Measurements from ENCODE around the gene CELSR1.

The CELSR1 gene

DNA sequence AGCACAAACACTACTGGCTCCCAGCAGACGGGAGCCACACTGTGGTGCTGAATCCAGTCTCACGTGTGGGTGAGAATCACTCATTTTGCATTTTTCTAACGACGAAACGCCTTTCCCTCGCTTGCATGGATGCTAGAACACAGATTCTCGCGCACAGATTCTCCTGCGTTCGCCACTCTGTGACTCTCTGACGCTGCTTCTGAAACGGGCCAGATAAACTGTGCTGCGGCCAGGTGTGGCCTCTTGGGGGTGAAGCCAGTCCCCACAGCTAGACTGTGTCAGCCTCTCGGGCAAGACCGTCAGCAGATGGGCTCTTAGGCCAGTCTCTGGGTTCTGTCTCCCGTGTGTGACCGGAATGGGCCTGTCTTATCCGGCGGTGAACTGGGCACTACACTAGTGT is 157.4 kb downstream of the CELSR1 start:
- no peak overlapping the region for H3K4me3 ChIP-seq (ENCODE audit: low read depth, low read length)

DNA sequence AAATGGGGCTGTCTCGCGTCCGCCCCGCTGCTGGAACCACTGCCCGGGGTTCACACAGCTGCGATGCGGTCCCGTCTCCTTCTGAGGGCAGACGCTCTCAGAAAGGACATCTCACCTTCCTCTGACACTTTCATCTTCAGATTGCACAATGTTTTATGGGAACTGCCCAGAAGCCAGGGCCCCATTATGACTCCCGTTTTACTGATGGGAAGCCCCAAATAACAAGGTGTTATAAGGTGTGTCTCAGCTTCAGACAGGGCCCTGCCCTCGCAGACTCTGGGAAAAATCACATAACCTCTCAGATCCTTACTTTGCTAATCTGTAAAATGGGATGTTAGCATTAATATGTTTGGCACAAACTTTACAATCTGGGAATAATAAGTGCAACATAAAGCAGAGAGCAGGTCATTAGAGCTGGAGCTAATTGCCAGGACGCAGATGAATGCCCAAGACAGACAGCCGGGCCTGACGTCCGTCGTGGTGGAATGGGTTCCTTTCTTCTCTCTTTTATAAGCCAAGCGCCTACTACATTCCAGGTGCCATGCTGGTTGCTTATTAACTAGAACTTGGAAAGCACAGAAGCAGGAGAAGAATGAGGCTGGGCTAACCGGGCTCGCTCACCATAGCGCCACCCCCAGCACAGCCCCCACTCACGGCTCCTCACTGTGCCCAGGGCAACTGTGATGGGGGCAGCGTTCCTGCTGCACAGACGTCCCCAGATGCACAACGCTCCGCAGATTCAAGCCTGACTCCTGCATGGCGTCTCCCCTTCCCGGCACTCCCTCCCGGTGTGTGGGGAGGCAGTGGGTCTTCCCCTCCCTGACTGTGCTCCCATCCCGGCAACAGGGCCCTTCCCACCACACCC is 158.1 kb downstream of the CELSR1 start:
- H3K4me3 ChIP-seq (ENCODE audit: low read depth, low read length) = no peak overlapping the region

DNA sequence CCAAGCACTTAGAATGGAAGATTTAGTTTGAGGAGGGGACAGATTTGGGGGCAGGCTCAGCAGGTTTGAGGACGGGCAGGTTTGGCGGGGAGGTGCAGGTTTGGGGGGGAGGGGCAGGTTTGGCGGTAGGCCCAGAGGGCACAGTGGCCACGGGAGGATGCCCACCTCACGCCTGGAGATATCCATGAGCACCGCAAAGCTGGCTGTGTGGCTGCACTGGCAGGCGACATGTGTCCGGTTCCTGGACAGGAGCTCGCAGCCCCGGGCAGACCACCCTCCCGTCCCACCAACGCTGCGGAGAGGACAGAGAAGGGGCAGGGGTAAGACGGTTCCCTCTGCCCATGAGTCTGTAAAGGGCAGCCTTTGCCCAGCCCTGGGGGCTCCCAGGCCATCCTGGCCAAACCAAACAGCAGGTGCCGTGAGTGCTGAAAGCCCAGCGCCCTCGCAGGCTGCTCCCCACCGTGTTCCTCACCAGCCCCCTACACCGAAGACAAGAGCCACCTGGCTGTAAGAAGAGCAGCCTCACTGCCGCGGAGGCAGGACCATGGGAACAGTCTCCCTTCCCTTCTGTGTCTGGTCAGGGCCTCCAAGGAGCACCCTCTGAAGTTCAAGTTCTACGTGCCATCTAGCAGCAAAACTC is 158.9 kb downstream of the CELSR1 start:
- no peak overlapping the region for H3K4me3 ChIP-seq (ENCODE audit: low read depth, low read length)

DNA sequence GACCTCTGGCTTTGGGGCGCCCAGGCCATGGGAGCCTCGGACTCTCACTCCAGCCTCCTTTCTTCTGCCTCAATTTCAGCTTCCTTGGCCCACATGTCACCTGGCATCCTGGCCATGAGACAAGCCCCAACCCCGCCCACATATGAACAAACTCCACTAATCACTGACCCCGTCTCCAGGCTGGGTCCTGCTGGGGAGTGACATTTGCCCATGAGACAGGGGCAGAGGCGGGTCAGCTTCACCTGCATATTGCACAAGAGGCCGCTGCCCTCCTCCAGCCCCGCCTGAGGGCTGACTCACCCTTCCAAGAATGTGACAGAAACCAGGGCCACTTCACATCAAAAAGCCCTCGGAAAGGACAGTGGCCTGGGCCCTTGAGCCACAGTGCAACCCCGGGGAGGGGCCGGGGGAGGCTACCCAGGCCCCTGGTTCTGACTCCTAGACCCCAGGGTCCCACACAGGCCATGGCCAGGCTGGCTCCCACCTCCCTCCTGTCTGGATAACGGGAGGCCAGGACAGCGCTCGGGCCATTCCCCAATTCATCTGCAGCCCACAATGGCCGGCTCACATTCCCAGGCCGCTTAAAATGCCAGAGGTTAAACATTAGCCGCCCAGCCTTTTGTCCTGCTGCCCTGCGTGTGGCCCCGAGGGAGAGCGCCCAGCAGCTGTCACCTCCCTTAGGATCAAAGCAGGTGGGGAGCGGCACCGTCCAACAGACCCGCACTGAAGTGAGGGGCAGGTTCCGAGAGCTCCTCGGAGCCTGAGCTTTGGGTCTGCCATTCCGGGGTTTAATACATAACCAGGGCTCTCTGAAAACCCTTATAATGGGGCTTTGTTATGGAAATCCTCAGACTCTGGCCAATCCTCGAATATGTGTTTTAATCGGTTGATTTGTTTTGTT is 159.6 kb downstream of the CELSR1 start:
- H3K4me3 ChIP-seq (ENCODE audit: low read depth, low read length) = no peak overlapping the region

DNA sequence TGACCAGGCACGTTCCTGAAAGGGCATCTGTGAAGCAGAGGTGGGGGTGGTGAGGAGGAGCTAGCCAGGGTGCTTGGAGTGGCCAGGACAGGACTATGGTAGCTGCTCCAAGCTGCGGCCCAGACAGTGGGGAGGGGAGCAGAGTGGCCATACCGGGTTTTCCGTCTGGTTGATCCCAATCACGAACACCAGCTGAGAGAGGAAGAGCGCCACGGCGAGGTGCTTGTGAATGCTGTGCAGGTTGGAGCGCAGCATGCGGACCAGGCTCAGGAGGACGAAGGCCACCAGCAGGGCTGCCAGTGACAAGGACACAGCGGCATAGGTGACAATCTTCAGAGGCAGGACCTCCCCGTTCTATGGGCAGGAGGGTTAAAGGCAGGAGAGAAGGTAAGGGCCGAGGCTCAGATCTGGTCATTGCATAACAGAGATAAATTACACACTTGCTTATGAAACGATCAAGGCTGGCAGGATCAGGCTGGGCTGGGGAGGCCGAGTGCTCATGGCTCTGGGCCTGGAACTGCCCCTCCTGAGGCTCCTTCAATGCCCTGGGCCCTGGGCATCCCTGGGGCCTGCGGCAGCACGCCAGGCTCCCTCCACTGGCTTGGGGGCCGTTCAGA is 160.4 kb downstream of the CELSR1 start:
- H3K4me3 ChIP-seq (ENCODE audit: low read depth, low read length) = no peak overlapping the region

DNA sequence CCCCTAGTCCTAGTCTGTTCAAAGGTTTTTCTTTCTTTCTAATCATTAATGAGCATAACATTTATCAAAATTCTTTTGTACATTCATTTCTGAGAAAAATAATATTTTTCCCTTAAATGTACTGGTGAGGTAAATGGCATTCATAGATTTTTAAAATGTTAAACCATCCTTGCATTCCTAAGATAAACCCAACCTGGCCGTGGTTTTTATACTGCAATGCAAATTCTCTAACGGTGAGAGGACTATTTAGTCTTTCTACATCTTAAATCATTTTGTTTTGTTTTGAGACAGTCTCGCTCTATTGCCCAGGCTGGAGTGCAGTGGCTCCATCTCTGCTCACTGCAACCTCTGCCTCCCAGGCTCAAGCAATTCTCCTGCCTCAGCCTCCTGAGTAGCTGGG is 161.3 kb downstream of the CELSR1 start:
- H3K4me3 ChIP-seq (ENCODE audit: low read depth, low read length) = no peak overlapping the region

DNA sequence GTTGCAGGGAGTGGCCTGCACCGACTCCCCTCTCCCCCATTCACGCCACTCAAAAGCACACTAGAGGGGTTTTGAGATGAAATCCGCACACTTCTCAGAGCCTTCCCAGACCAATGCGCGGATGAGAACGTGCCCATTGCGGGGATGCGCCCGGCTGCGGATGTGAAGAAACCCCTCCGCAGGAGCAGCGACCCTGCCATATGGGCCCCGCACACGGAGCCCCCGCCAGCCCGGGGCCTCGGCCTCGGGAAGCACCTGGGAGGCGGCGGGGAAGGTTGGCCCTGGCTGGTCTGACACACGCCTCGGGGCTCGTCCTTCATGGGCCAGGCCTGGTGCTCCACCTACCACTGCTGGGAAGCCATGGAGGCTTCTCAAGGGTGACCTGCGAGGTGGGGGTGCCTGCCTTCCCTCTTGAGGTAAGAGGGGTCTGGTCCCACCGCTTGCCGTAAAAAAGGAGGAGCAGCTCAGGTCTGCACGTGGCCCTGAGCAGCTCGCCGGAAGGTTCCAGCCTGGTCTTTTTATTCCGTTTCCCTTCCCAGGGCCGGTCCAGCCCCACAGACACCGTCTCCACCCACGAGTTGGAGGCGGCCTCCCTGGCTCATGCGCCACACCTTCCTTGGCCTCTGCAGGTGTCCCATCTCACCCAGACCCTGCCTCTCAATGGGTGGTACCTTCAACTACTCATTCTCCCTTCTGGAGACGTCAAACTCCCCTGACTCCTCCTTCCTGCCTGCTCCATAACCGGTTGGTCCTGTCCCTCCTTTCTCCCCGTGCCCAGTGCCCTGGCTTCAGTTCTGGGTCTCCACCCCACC is 162.6 kb downstream of the CELSR1 start:
- no peak overlapping the region for H3K4me3 ChIP-seq (ENCODE audit: low read depth, low read length)

DNA sequence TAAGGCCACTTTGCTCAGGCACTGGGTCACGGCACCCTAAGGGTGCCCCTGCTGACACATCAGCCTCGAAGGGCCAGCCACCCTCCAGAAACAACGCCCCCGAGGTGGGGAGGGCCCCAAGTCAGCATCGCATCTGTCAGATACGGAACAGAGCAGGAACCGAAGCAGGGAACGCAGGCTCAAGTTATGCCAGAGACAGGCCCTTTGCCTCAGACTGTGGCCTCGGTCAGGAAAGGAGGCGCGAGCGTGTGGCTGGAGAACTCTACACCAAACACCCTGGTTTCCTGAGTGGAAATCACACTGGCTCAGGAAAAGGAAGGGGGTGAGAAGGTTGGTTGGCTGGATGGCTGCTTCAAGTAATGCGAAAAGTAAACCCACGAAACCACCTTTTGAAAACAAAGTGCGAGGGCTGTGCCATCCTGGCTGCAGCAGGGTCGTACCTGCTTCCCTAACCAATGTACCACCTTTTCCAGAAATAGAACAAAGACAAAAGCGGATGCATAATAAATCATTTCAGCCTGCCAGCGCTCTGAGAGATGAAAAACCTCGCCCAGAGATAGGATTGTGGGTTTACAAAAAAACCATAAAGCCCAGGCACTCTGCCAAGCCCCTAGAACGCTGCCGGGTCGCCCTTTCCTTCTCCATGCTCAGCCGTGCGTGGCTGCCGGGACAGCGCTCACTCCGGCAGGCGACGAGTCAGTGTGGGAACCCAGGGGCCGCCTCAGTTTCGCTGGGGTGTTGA is 163.3 kb downstream of the CELSR1 start:
- H3K4me3 ChIP-seq (ENCODE audit: low read depth, low read length) = no peak overlapping the region

DNA sequence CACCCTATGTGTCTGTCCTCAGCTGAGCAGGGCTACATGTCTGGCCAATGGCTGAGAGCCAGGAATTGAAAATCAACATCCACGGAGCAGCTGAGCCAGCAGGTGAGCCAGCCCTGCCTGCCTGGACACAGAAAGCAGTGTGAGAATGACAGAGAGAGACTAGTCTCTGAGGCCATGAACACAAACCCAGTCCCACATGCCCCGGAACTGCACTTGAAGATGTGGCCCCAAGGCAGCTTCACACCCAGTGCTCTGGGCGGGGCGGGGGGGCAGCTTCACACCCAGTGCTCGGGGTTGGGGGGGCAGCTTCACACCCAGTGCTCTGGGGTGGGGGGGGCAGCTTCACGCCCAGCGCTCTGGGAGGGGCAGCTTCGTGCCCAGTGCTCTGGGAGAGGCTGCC is 164.3 kb downstream of the CELSR1 start:
- no peak overlapping the region for H3K4me3 ChIP-seq (ENCODE audit: low read depth, low read length)

DNA sequence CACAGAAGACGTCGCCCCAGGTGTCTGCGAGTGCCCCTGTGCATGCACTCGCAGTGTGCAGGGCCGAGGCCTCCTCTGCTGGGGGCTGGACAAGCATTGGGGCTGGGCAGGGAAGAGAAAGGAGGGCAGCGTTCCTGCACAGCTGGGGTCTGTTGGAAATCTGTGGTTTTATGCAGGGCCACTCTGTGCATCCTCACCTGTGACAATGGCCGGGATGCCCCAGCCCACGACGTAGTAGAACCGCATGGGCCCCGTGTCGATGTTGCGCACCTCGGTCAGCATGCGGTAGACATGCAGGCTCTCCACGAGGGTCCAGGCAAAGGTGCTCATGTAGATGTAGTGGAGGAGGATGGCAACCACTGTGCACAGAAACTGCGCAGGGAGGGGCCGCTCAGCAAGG is 164.7 kb downstream of the CELSR1 start:
- H3K4me3 ChIP-seq (ENCODE audit: low read depth, low read length) = no peak overlapping the region

DNA sequence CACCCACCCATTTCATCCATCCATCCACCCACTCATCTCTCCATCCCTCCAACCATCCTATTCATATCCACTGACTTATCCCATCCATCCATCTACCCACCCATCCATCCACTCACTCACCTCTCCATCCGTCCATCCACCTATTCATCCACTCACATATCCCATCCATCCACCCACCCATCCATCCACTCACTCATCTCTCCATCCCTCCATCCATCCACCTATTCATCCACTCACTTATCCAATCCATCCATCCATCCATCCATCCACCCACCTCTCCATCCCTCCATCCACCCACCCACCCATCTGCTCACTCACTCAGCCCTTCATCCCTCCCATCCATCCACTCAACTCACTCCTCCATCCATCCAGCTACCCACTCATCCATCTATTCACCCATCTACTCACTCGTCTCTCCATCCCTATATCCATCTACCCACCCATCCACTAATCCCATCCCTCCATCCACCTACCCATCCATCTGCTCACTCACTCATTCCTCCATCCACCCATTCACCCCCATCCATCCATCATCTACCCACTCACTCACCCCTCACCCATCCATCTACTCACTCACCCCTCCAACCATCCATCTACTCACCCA is 165.7 kb downstream of the CELSR1 start:
- H3K4me3 ChIP-seq (ENCODE audit: low read depth, low read length) = no peak overlapping the region

DNA sequence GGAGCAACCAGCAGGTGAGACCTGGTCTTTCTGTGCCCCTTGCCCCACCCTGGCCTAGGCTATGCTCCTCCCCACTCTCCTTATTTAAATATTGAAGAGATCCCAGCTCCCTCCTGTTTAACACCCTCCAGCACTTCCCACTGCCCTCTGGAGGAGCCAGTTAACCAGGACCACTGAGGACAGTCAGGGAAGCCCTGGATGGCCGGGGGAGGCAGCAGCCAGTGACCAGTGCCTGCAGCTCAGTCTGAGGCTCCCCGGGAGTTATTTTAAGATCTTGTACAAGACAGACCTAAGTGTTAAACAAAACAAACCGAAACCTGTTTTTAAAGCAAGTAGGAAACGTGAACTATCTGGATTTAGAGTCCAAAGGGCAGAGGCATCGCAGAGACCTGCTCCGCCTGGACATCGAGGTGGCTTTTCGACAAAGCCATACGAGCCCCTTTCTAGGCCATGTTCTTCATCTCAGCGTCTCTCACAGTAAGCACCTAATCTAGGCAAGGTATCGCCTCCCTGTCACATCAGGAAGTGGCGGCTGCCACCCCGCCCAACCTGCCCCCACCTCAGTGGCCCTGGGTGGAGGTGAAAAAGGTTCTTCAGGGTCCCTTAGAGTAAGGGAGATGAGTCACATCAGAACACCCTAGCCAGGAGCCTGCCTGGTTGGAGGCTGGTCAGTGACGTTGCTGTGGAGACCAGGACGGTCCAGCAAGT is 166.7 kb downstream of the CELSR1 start:
- no peak overlapping the region for H3K4me3 ChIP-seq (ENCODE audit: low read depth, low read length)

DNA sequence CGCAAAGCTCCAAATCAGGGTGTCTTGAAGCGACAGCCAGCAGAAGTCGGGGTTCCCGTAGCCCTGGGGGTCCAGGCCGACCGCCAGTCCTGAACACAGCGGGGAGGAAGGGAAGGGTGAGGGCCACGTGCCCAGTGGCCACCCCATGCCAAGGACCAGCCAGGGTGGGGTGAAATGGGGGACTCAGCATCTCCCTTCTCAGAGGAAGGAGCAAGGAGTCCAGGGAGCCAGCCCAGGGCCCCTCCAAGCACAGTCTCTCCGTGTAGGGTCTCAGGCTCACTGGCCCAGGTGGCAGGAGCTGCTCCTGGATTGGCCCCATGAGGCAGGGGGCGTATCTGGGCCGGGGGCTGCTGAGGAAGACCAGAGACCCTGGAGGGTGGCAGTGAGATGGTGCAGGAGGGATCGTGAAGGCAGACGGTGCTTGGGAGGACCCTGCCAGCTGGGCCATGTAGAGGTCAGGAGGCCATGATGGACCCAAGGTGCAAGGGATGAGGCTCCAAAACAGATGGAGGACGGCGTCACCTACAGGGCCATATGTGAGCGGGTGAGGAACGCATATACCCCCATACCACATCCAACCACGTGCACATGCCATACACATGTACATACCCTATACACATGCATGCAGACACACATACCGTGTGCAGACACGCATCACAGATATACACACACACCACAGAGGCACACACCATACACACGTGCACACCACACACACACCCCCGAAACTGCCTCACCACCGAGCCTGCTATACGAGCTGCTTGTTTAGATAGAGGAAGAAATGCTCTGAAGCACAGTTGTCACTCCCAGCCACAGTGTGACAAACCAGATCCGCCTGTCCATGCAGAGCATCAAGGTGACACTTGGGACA is 167.5 kb downstream of the CELSR1 start:
- no peak overlapping the region for H3K4me3 ChIP-seq (ENCODE audit: low read depth, low read length)

DNA sequence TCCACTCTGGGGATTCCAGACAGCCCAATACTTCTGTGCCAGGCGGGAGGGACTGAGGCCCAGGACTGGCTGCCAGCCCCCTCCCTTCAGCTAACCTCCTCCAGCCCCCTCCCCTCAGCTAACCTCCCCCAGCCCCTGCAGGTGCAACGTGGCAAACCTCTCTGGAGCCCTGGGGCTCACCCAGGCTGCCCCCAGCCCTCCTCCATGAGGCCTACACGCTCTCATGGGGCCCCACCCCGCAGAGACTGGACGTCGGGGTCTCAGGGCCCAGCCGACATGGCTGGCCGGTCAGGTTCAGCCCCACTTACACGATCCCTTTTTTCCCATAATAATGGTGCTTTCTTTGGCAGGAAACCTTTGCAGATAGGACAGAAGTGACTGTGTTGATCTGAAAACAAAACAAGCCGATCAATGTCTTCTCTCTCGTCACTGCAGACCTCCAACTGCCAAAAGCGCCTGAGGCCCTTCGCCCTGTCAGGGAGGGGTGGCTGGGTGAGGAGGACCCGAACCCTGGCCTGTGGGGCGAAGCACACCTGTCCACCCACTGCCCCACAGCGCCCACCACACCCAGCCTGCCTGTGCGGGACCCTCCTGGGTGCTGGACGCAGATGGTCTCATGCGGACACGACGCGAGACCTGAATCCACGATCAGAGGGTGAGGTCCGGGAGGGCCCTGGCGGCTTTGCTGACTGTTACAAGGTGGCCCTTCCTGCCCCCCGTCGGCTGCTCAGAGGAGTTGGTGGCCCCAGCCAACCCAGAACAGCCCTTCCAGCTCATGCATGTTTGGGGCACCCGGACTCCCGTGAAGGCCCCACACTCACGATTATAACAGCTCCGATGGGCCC is 168.3 kb downstream of the CELSR1 start:
- no peak overlapping the region for H3K4me3 ChIP-seq (ENCODE audit: low read depth, low read length)

DNA sequence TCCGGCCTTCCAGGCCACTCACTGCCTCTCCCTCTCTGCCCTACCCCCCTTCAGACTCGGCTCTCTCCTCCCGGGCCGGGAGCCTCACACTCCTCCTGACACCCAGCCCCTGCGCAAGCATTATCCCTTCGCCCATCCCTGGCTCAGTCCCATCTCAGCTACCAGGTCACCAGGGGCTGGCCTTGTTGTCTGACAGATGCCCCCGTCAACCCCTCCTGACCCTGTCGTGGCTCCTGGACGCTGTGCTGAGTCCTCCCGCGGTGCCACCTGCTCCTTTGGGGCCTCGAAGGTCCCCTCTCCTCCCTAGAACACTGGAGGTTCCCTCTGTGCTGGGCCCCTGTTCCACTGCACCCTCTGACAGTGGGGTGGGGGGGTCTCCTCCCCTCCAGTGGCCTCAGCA is 169.0 kb downstream of the CELSR1 start:
- no peak overlapping the region for H3K4me3 ChIP-seq (ENCODE audit: low read depth, low read length)

DNA sequence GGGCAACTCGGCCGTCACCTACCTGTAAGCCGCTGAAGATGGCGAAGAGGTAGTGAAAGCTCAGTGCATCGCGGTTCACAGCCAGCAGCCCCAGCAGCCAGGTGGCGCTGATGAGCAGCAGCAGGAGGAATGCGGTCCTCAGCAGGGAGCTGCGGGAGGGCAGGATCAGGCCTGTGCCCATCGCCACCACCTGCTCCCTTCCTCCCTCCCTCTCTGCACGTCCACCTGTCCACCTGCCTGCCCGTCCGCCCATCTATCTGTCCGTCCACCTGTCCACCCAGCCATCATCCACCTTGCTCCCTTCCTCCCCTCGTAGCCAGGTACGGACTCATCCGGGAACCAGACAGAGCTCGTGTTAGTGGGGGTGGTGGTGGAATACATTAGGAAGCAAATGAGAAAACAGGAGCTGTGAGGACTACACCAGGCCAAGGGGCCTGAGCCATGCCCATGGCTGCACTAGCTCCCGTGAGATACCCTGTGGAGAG is 169.7 kb downstream of the CELSR1 start:
- H3K4me3 ChIP-seq (ENCODE audit: low read depth, low read length) = no peak overlapping the region

Measured in iPS-11a (cell line).